NCI-H460 (cell line): Measurements from ENCODE around the gene TMEM266. TPM values are rescaled to one million over a fixed set of nuclear protein-coding genes. Genes with fewer than 3 reads are reported as not detected.

Experiments used
- DNase-seq: peaks from one replicate; pipeline ENCODE4 v3.0.0-alpha.2; 2016; ENCODE audit warnings: low read depth; ENCODE audit errors: extremely low read depth
- total RNA-seq: library from RNA; depleted of rRNA; stranded (reverse); fragments of >200 nt; shearing (Covaris generic); gene quantifications from 2 replicates; pipeline ENCODE4 v1.2.3, GENCODE V29; 2014; rRNA removed

TMEM266 gene
- total RNA-seq, 1 experiment from 2014 or later = not detected

GRCh38 chr15:76223521-76223920 lies 163.7 kb downstream of the TMEM266 start:
- DNase-seq = no peak

GRCh38 chr15:76229266-76229665 lies 169.5 kb downstream of the TMEM266 start:
- DNase-seq = no peak

GRCh38 chr15:76233921-76234320 lies 174.1 kb downstream of the TMEM266 start:
- no peak for DNase-seq

- no peak for DNase-seq
Observed at GRCh38 chr15:76234337-76234889, 174.6 kb downstream of the TMEM266 start.

GRCh38 chr15:76235186-76235826 lies 175.5 kb downstream of the TMEM266 start:
- DNase-seq = peak; percentile 35

- DNase-seq = no peak
Observed at GRCh38 chr15:76236350-76236749, 176.6 kb downstream of the TMEM266 start.

GRCh38 chr15:76239786-76240185 lies 180.0 kb downstream of the TMEM266 start:
- no peak for DNase-seq

GRCh38 chr15:76245072-76245610 lies 185.4 kb downstream of the TMEM266 start:
- no peak for DNase-seq

- no peak for DNase-seq
Observed at GRCh38 chr15:76251717-76252116, 191.9 kb downstream of the TMEM266 start.

GRCh38 chr15:76252249-76252648 lies 192.5 kb downstream of the TMEM266 start:
- DNase-seq = no peak

- DNase-seq = no peak
Observed at GRCh38 chr15:76253691-76254473, 194.1 kb downstream of the TMEM266 start.

Other genes starting within 250 kb of the TMEM266 start
- 20.8 and 25.4 TPM in 2 replicates for gene UBE2Q2, start 216.5 kb upstream of the TMEM266 start, total RNA-seq
- gene FBXO22, start 156.1 kb upstream of the TMEM266 start, total RNA-seq = 85.3 and 107 TPM in 2 replicates
- gene NRG4, start 47.6 kb upstream of the TMEM266 start, total RNA-seq = 18.5 and 19.5 TPM in 2 replicates